ENCODE data around the gene FBXL13. TPM values are rescaled to one million over a fixed set of nuclear protein-coding genes. Genes with fewer than 3 reads are reported as not detected.
"Not testable (repeated sequence)": the region's sequence is repeated elsewhere in the genome, so short reads cannot be mapped to it uniquely, and the experiment has no call there.

FBXL13 gene
- polyA plus RNA-seq, 1 of the 3 experiments (the other 2 are of a cell fraction): 1.1 TPM

DNA sequence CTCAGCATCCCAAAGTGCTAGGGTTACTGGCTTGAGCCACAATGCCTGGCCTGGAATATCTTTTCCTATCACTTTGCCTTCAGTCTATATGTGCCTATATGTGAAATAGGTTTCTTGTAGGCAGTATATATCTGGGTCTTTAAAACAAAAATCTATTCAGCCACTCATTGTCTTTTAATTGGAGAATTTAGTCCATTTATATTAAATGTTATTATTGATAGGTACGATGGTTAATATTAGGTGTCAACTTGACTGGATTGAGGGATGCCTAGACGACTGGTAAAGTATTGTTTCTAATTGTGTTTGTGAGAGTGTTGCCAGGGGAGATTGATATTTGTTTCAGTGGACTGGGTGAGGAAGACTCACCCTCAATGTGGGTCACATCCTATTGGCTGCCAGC lies 73.4 kb downstream of the FBXL13 start:
- H3K9me2 ChIP-seq: no peaks in the 10 kb centered on the region
- H3K36me3 ChIP-seq (replicated peaks in 1 of 2; ENCODE audit: control insufficient read depth in 1 of 2, insufficient read depth in 2 of 2, low read length in 1 of 2): peaks cover 0 to 23% of the 10 kb centered on the region in 2 experiments
- H3K27me3 ChIP-seq (ENCODE audit: insufficient read depth): no peaks in the 10 kb centered on the region
- H3K4me2 ChIP-seq: no peak overlapping the region
- H3K79me2 ChIP-seq (ENCODE audit: insufficient read depth): no peaks in the 10 kb centered on the region
- no peak overlapping the region for H3K9ac ChIP-seq
- H2AFZ ChIP-seq (ENCODE audit: low read depth): no peak overlapping the region
- no peak overlapping the region for H3K27ac ChIP-seq (ENCODE audit: low read depth in 2 of 2, low read length in 1 of 2)
- 60% methylated on average over 2 of the region's 2 CpGs for WGBS (ENCODE audit: low lambda C conversion rate)
- H4K20me1 ChIP-seq (ENCODE audit: insufficient read depth): no peaks in the 10 kb centered on the region
- H3K9me3 ChIP-seq: peaks cover 14% of the 10 kb centered on the region; the same call in 1 of the 2 replicates
- CTCF ChIA-PET: no interaction called here
- no peak overlapping the region for H3K4me3 ChIP-seq (ENCODE audit: low read depth in 2 of 2, low read length in 1 of 2)
- POLR2A ChIA-PET: interaction anchor here (0.9 kb wide), 1 partner anchor 8 kb away, joined by 3 read pairs; no protein-coding TSS in a partner anchor
- H3F3A ChIP-seq (replicated peaks; ENCODE audit: insufficient read depth): peaks cover 4% of the 10 kb centered on the region
- TF ChIP-seq RCOR1 (IDR thresholded peaks at IDR 0.05; ENCODE audit: low read length) (no peak), RAD21 (IDR thresholded peaks at IDR 0.05; ENCODE audit: low read length) (no peak)
- no peaks in the 10 kb centered on the region for H3K4me1 ChIP-seq (ENCODE audit: control insufficient read depth in 1 of 2, insufficient read depth in 2 of 2, low read depth in 1 of 2, low read length in 1 of 2)
- DNase-seq: no peak

DNA sequence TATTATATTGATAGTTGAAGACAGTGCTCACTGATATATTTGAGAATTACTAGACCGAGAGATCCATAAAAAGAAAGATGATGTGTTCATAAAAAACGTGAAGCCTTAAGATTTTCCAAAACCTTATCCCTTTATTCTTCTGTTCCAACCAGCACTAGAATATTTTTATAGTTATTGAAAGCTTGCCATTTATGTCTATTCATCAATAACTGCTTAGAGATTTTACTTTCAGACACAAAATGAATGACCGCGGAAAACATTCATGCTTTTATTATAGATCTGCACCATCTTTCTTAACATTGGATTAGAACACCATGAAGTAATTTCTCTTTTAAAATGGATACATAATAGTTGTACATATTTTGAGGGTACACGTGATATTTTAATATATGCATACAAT lies 77.6 kb downstream of the FBXL13 start:
- no peak overlapping the region for H3K9ac ChIP-seq
- no peak overlapping the region for H3K4me3 ChIP-seq (ENCODE audit: low read depth in 2 of 2, low read length in 1 of 2)
- no peak for TF ChIP-seq TEAD4 (IDR thresholded peaks at IDR 0.05; ENCODE audit: borderline replicate concordance, insufficient read depth)
- no peak for TF ChIP-seq RAD21 (IDR thresholded peaks at IDR 0.05; ENCODE audit: low read length)
- no peak for TF ChIP-seq JUND (IDR thresholded peaks at IDR 0.05)
- TF ChIP-seq POLR2AphosphoS5 (IDR thresholded peaks at IDR 0.05; ENCODE audit: low read depth, low read length): no peak
- no peak for TF ChIP-seq EP300 (IDR thresholded peaks at IDR 0.05; ENCODE audit: borderline replicate concordance in 1 of 2, low read depth in 1 of 2, low read length in 1 of 2)
- TF ChIP-seq NFIC (IDR thresholded peaks at IDR 0.05; ENCODE audit: borderline replicate concordance): no peak
- TF ChIP-seq RXRA (IDR thresholded peaks at IDR 0.05; ENCODE audit: borderline replicate concordance, low read depth): no peak
- TF ChIP-seq RFX5 (IDR thresholded peaks at IDR 0.05; ENCODE audit: low read length): no peak
- no peak overlapping the region for H3K27ac ChIP-seq (ENCODE audit: low read depth in 2 of 2, low read length in 1 of 2)
- no peak overlapping the region for H3K4me2 ChIP-seq
- no peaks in the 10 kb centered on the region for H3K9me2 ChIP-seq
- H4K20me1 ChIP-seq (ENCODE audit: insufficient read depth): no peaks in the 10 kb centered on the region
- 95% methylated on average over 5 of the region's 5 CpGs for WGBS (ENCODE audit: low lambda C conversion rate)
- POLR2A ChIA-PET: no interaction called here
- H3K4me1 ChIP-seq (ENCODE audit: control insufficient read depth in 1 of 2, insufficient read depth in 2 of 2, low read depth in 1 of 2, low read length in 1 of 2): peaks cover 0 to 15% of the 10 kb centered on the region in 2 experiments
- no peak for DNase-seq
- H3K36me3 ChIP-seq (replicated peaks in 1 of 2; ENCODE audit: control insufficient read depth in 1 of 2, insufficient read depth in 2 of 2, low read length in 1 of 2): peaks cover 0 to 2% of the 10 kb centered on the region in 2 experiments
- H3F3A ChIP-seq (replicated peaks; ENCODE audit: insufficient read depth): peaks cover 33% of the 10 kb centered on the region
- no peaks in the 10 kb centered on the region for H3K27me3 ChIP-seq (ENCODE audit: insufficient read depth)
- H2AFZ ChIP-seq (ENCODE audit: low read depth): no peak overlapping the region
- CTCF ChIA-PET: no interaction called here
- H3K9me3 ChIP-seq: peaks cover 9% of the 10 kb centered on the region; the same call in 1 of the 2 replicates
- H3K79me2 ChIP-seq (ENCODE audit: insufficient read depth): no peaks in the 10 kb centered on the region

DNA sequence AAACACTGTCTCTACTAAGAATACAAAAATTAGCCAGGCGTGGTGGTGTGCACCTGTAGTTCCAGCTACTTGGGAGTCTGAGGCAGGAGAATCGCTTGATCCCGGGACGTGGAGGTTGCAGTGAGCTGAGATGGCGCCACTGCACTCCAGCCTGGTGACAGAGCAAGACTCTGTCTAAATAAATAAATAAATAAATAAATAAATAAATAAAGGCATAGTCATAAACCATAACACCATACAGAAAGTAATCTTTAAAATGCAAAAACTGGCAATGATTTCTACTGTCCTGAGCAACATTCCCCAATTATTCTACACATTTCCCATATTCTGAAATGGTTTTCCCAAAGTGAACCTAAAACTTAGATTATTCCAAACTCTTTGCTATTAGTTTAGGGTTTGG lies 79.0 kb downstream of the FBXL13 start:
- WGBS (ENCODE audit: low lambda C conversion rate): 98% methylated on average over 5 of the region's 5 CpGs
- H3K9ac ChIP-seq; H4K20me1 ChIP-seq (ENCODE audit: insufficient read depth); H3K27ac ChIP-seq (ENCODE audit: low read depth in 2 of 2, low read length in 1 of 2); DNase-seq; H3K9me2 ChIP-seq; H3K79me2 ChIP-seq (ENCODE audit: insufficient read depth); H3K27me3 ChIP-seq (ENCODE audit: insufficient read depth); POLR2A ChIA-PET; H3K36me3 ChIP-seq (replicated peaks in 1 of 2; ENCODE audit: control insufficient read depth in 1 of 2, insufficient read depth in 2 of 2, low read length in 1 of 2); H3K9me3 ChIP-seq; H3K4me2 ChIP-seq; H2AFZ ChIP-seq (ENCODE audit: low read depth); CTCF ChIA-PET; H3K4me3 ChIP-seq (ENCODE audit: low read depth in 2 of 2, low read length in 1 of 2): not testable (repeated sequence)
- H3K4me1 ChIP-seq (ENCODE audit: control insufficient read depth in 1 of 2, insufficient read depth in 2 of 2, low read depth in 1 of 2, low read length in 1 of 2): peaks cover 0 to 25% of the 10 kb centered on the region in 2 experiments
- peaks cover 45% of the 10 kb centered on the region for H3F3A ChIP-seq (replicated peaks; ENCODE audit: insufficient read depth)
